ENCODE measurements around the gene RASGRF2.

Gene RASGRF2

GRCh38 chr5:81239613-81240012 lies 279.4 kb downstream of the RASGRF2 start:
- no peak for DNase-seq (ENCODE audit: low read depth)
- TF ChIP-seq CTCF (IDR thresholded peaks at IDR 0.05; ENCODE audit: control insufficient read depth, insufficient read depth, low read depth, low read length, missing control alignments), result peak; percentile 21
- no peak overlapping the region for H3K4me3 ChIP-seq (ENCODE audit: control insufficient read depth, low read depth, low read length)

GRCh38 chr5:81241001-81241400 lies 280.8 kb downstream of the RASGRF2 start:
- no peak overlapping the region for H3K4me3 ChIP-seq (ENCODE audit: control insufficient read depth, low read depth, low read length)
- DNase-seq (ENCODE audit: low read depth), result no peak
- TF ChIP-seq CTCF (IDR thresholded peaks at IDR 0.05; ENCODE audit: control insufficient read depth, insufficient read depth, low read depth, low read length, missing control alignments), result no peak

- TF ChIP-seq CTCF (IDR thresholded peaks at IDR 0.05; ENCODE audit: control insufficient read depth, insufficient read depth, low read depth, low read length, missing control alignments), result no peak
- H3K4me3 ChIP-seq (ENCODE audit: control insufficient read depth, low read depth, low read length), result no peak overlapping the region
- DNase-seq (ENCODE audit: low read depth), result no peak
Observed at GRCh38 chr5:81241961-81242648, 281.9 kb downstream of the RASGRF2 start.

- DNase-seq (ENCODE audit: low read depth), result no peak
- no peak for TF ChIP-seq CTCF (IDR thresholded peaks at IDR 0.05; ENCODE audit: control insufficient read depth, insufficient read depth, low read depth, low read length, missing control alignments)
- no peak overlapping the region for H3K4me3 ChIP-seq (ENCODE audit: control insufficient read depth, low read depth, low read length)
Observed at GRCh38 chr5:81242906-81243436, 282.8 kb downstream of the RASGRF2 start.

GRCh38 chr5:81244451-81244850 lies 284.3 kb downstream of the RASGRF2 start:
- no peak for TF ChIP-seq CTCF (IDR thresholded peaks at IDR 0.05; ENCODE audit: control insufficient read depth, insufficient read depth, low read depth, low read length, missing control alignments)
- H3K4me3 ChIP-seq (ENCODE audit: control insufficient read depth, low read depth, low read length), result no peak overlapping the region
- no peak for DNase-seq (ENCODE audit: low read depth)

GRCh38 chr5:81245871-81246235 lies 285.7 kb downstream of the RASGRF2 start:
- DNase-seq (ENCODE audit: low read depth), result no peak
- H3K4me3 ChIP-seq (ENCODE audit: control insufficient read depth, low read depth, low read length), result no peak overlapping the region
- no peak for TF ChIP-seq CTCF (IDR thresholded peaks at IDR 0.05; ENCODE audit: control insufficient read depth, insufficient read depth, low read depth, low read length, missing control alignments)
